Smooth muscle cell (in vitro differentiated cells): ENCODE data around the gene SLC15A3. TPM values are rescaled to one million over a fixed set of nuclear protein-coding genes. Genes with fewer than 3 reads are reported as not detected.
A peak's percentile ranks its signal among the peaks of the same experiment; 100 is the strongest.

ENCODE experiments used
- DNase-seq: peaks from one replicate; lab custom pipeline; 2025; ENCODE audit not compliant: unreplicated experiment; lab: John Stamatoyannopoulos, UW
- H2AFZ ChIP-seq: fragments of 200-600 bp; sonication (generic); 2 replicates; pipeline ENCODE4 v1.6.0; 2016; ENCODE audit warnings: antibody characterized with exemption, low read depth, mild to moderate bottlenecking
- H3F3A ChIP-seq: fragments of 200-600 bp; sonication (generic); 2 replicates; pipeline ENCODE4 v1.6.0; 2017; ENCODE audit warnings: antibody characterized with exemption, low read depth
- H3K27ac ChIP-seq: fragments of 200-600 bp; sonication (generic); 2 replicates; pipeline ENCODE4 v1.5.1; 2016; ENCODE audit warnings: low read depth, mild to moderate bottlenecking
- H3K27me3 ChIP-seq: fragments of 200-600 bp; sonication (generic); 2 replicates; pipeline ENCODE4 v1.6.1; 2016; ENCODE audit warnings: low read depth, mild to moderate bottlenecking
- H3K36me3 ChIP-seq: fragments of 200-600 bp; sonication (generic); 2 replicates; pipeline ENCODE4 v1.5.1; 2016; ENCODE audit warnings: low read depth
- H3K4me1 ChIP-seq: fragments of 200-600 bp; sonication (generic); 2 replicates; pipeline ENCODE4 v1.5.1; 2016; ENCODE audit warnings: low read depth
- H3K4me2 ChIP-seq: fragments of 200-600 bp; sonication (generic); 2 replicates; pipeline ENCODE4 v1.6.0; 2016; ENCODE audit warnings: mild to moderate bottlenecking
- H3K4me3 ChIP-seq: fragments of 200-600 bp; sonication (generic); 2 replicates; pipeline ENCODE4 v1.5.1; 2016; ENCODE audit warnings: mild to moderate bottlenecking
- H3K79me2 ChIP-seq: fragments of 200-600 bp; sonication (generic); 2 replicates; pipeline ENCODE4 v1.6.0; 2016; ENCODE audit warnings: low read depth, mild to moderate bottlenecking
- H3K9ac ChIP-seq: fragments of 200-600 bp; sonication (generic); 2 replicates; pipeline ENCODE4 v1.6.0; 2016; ENCODE audit warnings: low read depth
- H3K9me3 ChIP-seq: fragments of 200-600 bp; sonication (generic); replicated peaks from 2 replicates; pipeline ENCODE4 v1.5.1; 2016; ENCODE audit warnings: low read depth
- H4K20me1 ChIP-seq: fragments of 200-600 bp; sonication (generic); 2 replicates; pipeline ENCODE4 v1.6.0; 2016; ENCODE audit warnings: low read depth
- WGBS: methylation state at CpG from one replicate; pipeline ENCODE4 v1.1.7; 2016; ENCODE audit warnings: low lambda C conversion rate; 5-methylcytosine and 5-hydroxymethylcytosine counted together
- polyA plus RNA-seq: library from polyadenylated mRNA; unstranded; fragments of >200 nt; fragmentation: Nextera tagmentation; extraction: Ambion mirVana; gene quantifications from 2 replicates; pipeline ENCODE4 v1.2.1, GENCODE V29; 2016
- total RNA-seq: library from RNA; depleted of rRNA; stranded (reverse); fragments of >200 nt; gene quantifications from 2 replicates; pipeline ENCODE4 v1.2.3, GENCODE V29; 2014
- TF ChIP-seq, protein P1 (sequence below): fragments of 200-600 bp; sonication (generic); IDR thresholded peaks from 2 replicates; pipeline ENCODE4 v1.5.1; 2017; ENCODE audit warnings: borderline replicate concordance, mild to moderate bottlenecking, antibody characterized with exemption; ENCODE audit not compliant: insufficient read depth, poor library complexity, severe bottlenecking

Gene SLC15A3
- total and polyA plus RNA-seq, 2 experiments from 2014 or later = 0.27 to 0.33 TPM

DNA sequence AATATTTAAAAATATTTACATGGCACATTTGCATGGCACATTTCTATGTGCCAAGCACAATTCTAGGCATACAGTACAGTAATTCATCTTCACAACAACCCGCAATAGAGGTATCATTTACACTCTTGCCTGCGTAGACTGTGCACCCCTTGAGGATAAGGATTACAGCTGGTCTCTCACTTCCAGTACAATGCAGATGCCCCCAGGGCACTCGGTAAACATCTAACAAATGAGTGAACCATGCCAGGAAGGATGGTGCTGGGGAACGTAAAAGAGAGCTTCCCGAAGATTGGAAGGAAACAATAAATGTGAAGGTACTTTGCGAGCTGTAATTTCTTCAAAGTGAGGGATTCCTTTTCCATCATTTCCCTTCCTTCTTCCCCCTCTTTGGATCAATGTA, 46.9 kb downstream of the SLC15A3 start:
- H3K27ac ChIP-seq = peak overlapping the region; percentile 85
- H3K27me3 ChIP-seq = no peaks in the 10 kb centered on the region
- peaks cover 25% of the 10 kb centered on the region for H3K79me2 ChIP-seq
- H4K20me1 ChIP-seq = peaks cover 33% of the 10 kb centered on the region
- H3K4me3 ChIP-seq = peak overlapping the region; percentile 76
- H3K36me3 ChIP-seq = no peaks in the 10 kb centered on the region
- TF ChIP-seq, protein P1, sequence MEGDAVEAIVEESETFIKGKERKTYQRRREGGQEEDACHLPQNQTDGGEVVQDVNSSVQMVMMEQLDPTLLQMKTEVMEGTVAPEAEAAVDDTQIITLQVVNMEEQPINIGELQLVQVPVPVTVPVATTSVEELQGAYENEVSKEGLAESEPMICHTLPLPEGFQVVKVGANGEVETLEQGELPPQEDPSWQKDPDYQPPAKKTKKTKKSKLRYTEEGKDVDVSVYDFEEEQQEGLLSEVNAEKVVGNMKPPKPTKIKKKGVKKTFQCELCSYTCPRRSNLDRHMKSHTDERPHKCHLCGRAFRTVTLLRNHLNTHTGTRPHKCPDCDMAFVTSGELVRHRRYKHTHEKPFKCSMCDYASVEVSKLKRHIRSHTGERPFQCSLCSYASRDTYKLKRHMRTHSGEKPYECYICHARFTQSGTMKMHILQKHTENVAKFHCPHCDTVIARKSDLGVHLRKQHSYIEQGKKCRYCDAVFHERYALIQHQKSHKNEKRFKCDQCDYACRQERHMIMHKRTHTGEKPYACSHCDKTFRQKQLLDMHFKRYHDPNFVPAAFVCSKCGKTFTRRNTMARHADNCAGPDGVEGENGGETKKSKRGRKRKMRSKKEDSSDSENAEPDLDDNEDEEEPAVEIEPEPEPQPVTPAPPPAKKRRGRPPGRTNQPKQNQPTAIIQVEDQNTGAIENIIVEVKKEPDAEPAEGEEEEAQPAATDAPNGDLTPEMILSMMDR = no peak
- H3K9ac ChIP-seq = peak overlapping the region; percentile 87
- no peak for DNase-seq
- peaks cover 5% of the 10 kb centered on the region for H3F3A ChIP-seq
- no peak overlapping the region for H2AFZ ChIP-seq
- H3K9me3 ChIP-seq = no peaks in the 10 kb centered on the region
- H3K4me1 ChIP-seq = peaks cover 6% of the 10 kb centered on the region
- 70% methylated on average over 6 of the region's 6 CpGs for WGBS
- H3K4me2 ChIP-seq = peak overlapping the region; percentile 89

DNA sequence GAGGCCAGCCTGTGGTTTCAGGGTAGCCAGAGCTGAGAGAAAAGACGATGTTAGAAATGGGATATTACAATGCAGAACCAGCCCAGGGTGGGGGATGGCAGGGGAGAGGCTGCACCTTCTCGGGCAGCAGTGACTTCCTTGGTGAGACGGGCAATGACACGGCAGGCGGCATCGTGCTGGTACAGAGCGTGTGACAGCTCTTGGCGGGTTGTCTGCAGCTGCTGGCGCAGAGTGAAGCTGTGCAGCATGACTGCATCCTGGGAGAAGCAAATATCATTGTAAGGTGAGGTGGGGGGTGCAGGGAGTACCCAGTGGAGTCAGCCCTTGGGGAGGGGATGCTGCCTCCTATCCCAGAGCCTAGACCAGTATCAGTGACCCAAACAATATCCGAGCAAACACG, 49.4 kb downstream of the SLC15A3 start:
- Histone ChIP-seq H3K27ac (no peak overlapping the region), H3K4me1 (peaks cover 6% of the 10 kb centered on the region), H3K36me3 (peaks cover 7% of the 10 kb centered on the region), H3K9ac (no peak overlapping the region), H3K4me3 (no peak overlapping the region), H3K27me3 (no peaks in the 10 kb centered on the region), H2AFZ (no peak overlapping the region), H4K20me1 (peaks cover 37% of the 10 kb centered on the region), H3K4me2 (no peak overlapping the region), H3K9me3 (no peaks in the 10 kb centered on the region), H3K79me2 (peaks cover 25% of the 10 kb centered on the region), H3F3A (peaks cover 8% of the 10 kb centered on the region)
- TF ChIP-seq, protein P1 = no peak
- no peak for DNase-seq
- 98% methylated on average over 11 of the region's 11 CpGs for WGBS

- peaks cover 24% of the 10 kb centered on the region for H3K79me2 ChIP-seq
- TF ChIP-seq, protein P1 = no peak
- no peak overlapping the region for H3K4me2 ChIP-seq
- no peaks in the 10 kb centered on the region for H3K9me3 ChIP-seq
- no peak overlapping the region for H3K27ac ChIP-seq
- peaks cover 8% of the 10 kb centered on the region for H3F3A ChIP-seq
- no peak for DNase-seq
- H3K36me3 ChIP-seq = peaks cover 16% of the 10 kb centered on the region
- H3K9ac ChIP-seq = no peak overlapping the region
- no peak overlapping the region for H3K4me3 ChIP-seq
- no peaks in the 10 kb centered on the region for H3K27me3 ChIP-seq
- H2AFZ ChIP-seq = no peak overlapping the region
- 93% methylated on average over 13 of the region's 13 CpGs for WGBS
- H3K4me1 ChIP-seq = peaks cover 6% of the 10 kb centered on the region
- peaks cover 37% of the 10 kb centered on the region for H4K20me1 ChIP-seq
Observed at GRCh38 chr11:60900673-60901404, 51.1 kb downstream of the SLC15A3 start.

- Histone ChIP-seq H3K4me1 (peaks cover 2% of the 10 kb centered on the region), H3K27me3 (no peaks in the 10 kb centered on the region), H4K20me1 (peaks cover 29% of the 10 kb centered on the region), H3K27ac (no peak overlapping the region), H3F3A (peaks cover 8% of the 10 kb centered on the region), H2AFZ (no peak overlapping the region), H3K79me2 (peaks cover 16% of the 10 kb centered on the region), H3K9ac (no peak overlapping the region), H3K9me3 (no peaks in the 10 kb centered on the region), H3K4me2 (no peak overlapping the region), H3K36me3 (peaks cover 17% of the 10 kb centered on the region), H3K4me3 (no peak overlapping the region)
- DNase-seq = no peak
- 89% methylated on average over 4 of the region's 4 CpGs for WGBS
- TF ChIP-seq, protein P1 = no peak
Observed at GRCh38 chr11:60899977-60900376, 52.0 kb downstream of the SLC15A3 start.
